Subcutaneous preadipocyte (primary cell): ENCODE data around the gene FFAR1. TPM values are rescaled to one million over a fixed set of nuclear protein-coding genes. Genes with fewer than 3 reads are reported as not detected.

Experiments used
- total RNA-seq: library from RNA; depleted of rRNA; stranded (reverse); fragments of >200 nt; gene quantifications from 2 replicates; pipeline ENCODE4 v1.2.3, GENCODE V29; 2012

The FFAR1 gene
- not detected in 2 replicates for total RNA-seq

GRCh38 chr19:35347171-35347929 is at the start of gene FFAR1:
Gene FFAR1, plus strand, starts transcription at chr19:35347902. Its CDS starts 3,650 bp downstream, at chr19:35351552.

DNA sequence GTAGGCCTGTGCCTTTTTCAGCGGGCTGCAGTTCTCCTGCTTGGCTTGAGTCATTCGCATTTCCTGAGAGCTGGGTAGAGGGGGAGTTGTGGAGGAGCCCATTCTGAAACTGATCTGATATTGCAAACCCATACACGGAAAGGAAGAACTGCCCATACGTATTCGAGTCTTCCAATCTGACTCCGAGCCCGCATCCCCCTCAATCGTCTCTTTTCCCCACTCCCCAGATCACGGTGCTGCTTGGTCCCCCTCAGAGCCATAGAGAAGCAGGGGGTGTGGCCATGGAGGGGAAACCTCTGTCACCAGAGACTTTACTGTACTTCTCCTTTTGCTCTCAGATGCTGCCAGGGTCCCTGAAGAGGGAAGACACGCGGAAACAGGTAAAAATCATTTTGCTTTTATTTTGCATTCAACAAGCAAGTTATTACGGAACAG is 18.8 kb upstream of the FFAR1 start, which contains the start of gene CD22:
TSS of gene CD22 (plus strand) at position 337 of the 435 bp plus-strand sequence. CDS start 2,854 bp downstream, outside the sequence.

DNA sequence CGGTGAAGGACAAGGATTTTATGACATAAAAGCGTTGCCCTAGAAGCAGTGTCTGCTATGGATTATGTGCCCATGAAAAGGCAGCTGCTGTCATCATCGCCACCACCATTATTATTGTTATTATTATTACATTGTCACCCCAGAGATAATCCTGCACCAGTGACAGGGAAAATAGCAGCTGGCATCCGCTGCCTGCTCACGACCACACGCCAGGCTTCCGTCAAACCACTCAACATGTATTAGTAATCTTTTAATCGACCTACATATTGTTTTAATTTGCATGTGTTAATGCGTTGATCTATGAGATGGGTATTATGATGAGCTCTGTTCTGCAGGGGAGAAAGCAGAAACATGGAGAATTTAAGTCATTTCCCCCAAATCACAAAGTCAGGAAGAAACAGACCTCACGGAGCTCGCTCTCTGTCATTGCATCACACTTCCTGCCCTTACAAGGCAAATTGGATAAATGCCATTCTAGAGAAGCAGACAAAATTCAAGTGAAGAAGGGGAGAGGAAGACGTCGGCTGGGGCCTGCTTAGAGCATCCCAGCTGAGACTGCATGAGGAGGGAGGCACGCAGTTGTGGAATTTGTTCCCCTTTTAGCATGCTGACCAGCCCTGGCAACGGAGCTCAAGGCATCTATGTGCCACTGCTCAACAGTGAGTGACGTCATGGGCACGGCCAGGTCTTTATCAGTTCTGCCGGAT is 10.3 kb downstream of the FFAR1 start, which contains the start of gene FFAR3:
TSS of gene FFAR3 (plus strand) at position 594 of the 707 bp plus-strand sequence. CDS start 431 bp downstream, outside the sequence.

DNA sequence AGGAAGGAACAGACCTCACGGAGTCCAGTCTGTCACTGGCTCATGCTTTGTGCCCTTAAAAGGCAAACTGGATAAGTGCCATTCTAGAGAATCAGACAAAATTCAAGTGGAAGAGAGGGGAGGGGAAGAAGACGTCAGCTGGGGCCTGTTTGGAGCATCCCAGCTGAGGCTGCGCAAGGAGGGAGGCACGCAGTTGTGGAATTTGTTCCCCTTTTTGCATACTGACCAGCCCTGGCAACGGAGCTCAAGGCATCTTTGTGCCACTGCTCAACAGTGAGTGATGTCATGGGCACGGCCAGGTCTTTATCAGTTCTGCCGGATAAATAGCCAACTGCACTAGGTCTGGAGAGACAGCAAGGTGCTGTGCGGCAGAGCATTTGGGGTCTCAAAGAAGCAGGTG is 23.0 kb downstream of the FFAR1 start, which contains the start of gene GPR42:
TSS of gene GPR42 (plus strand) at position 347 of the 400 bp plus-strand sequence. CDS start 292 bp downstream, outside the sequence.

Other genes starting within 250 kb of the FFAR1 start
- not detected in 2 replicates for gene FXYD3, start 232.1 kb upstream of the FFAR1 start, total RNA-seq
- gene LGI4, start 212.8 kb upstream of the FFAR1 start, total RNA-seq: under 0.01 and 0.20 TPM in 2 replicates
- 1.5 TPM in 1 of 2 replicates, not detected in the other for gene FXYD1, start 209.1 kb upstream of the FFAR1 start, total RNA-seq
- not detected in 2 replicates for gene FXYD7, start 204.6 kb upstream of the FFAR1 start, total RNA-seq
- gene FXYD5, start 193.2 kb upstream of the FFAR1 start, total RNA-seq: 64.9 and 80.5 TPM in 2 replicates
- not detected in 2 replicates for gene FAM187B, start 119.2 kb upstream of the FFAR1 start, total RNA-seq
- gene LSR, start 98.9 kb upstream of the FFAR1 start, total RNA-seq: 0.73 and 0.98 TPM in 2 replicates
- 53.6 and 59.4 TPM in 2 replicates for gene USF2, start 78.9 kb upstream of the FFAR1 start, total RNA-seq
- not detected in 2 replicates for gene HAMP, start 65.4 kb upstream of the FFAR1 start, total RNA-seq
- 0.59 TPM in 1 of 2 replicates, not detected in the other for gene MAG, start 55.7 kb upstream of the FFAR1 start, total RNA-seq
- gene CD22, start 18.7 kb upstream of the FFAR1 start, total RNA-seq: 1.4 TPM in 1 of 2 replicates, not detected in the other
- gene FFAR3, start 10.6 kb downstream of the FFAR1 start, total RNA-seq: not detected in 2 replicates
- not detected in 2 replicates for gene GPR42, start 23.2 kb downstream of the FFAR1 start, total RNA-seq
- not detected in 2 replicates for gene FFAR2, start 100.4 kb downstream of the FFAR1 start, total RNA-seq
- gene KRTDAP, start 142.6 kb downstream of the FFAR1 start, total RNA-seq: not detected in 2 replicates
- gene DMKN, start 165.7 kb downstream of the FFAR1 start, total RNA-seq: 8.2 and 23.1 TPM in 2 replicates
- 4.3 and 13.6 TPM in 2 replicates for gene SBSN, start 180.4 kb downstream of the FFAR1 start, total RNA-seq
- under 0.01 TPM in 1 of 2 replicates, not detected in the other for gene GAPDHS, start 185.6 kb downstream of the FFAR1 start, total RNA-seq
- gene TMEM147, start 197.7 kb downstream of the FFAR1 start, total RNA-seq: 85.2 and 116 TPM in 2 replicates
- not detected in 2 replicates for gene ATP4A, start 215.8 kb downstream of the FFAR1 start, total RNA-seq
- not detected in 2 replicates for gene PMIS2, start 238.3 kb downstream of the FFAR1 start, total RNA-seq